ENCODE data around the gene AMZ2.

Gene AMZ2

GRCh38 chr17:68288375-68288774 lies 40.5 kb downstream of the AMZ2 start:
- no peak for DNase-seq (ENCODE audit: low read depth, low spot score)
- H3K27ac ChIP-seq = no peak overlapping the region

GRCh38 chr17:68288804-68289203 lies 41.0 kb downstream of the AMZ2 start:
- DNase-seq (ENCODE audit: low read depth, low spot score) = no peak
- no peak overlapping the region for H3K27ac ChIP-seq

- H3K27ac ChIP-seq = no peak overlapping the region
- DNase-seq (ENCODE audit: low read depth, low spot score) = no peak
Measured at GRCh38 chr17:68289473-68289872, 41.6 kb downstream of the AMZ2 start.

GRCh38 chr17:68289936-68290267 lies 42.1 kb downstream of the AMZ2 start:
- no peak for DNase-seq (ENCODE audit: low read depth, low spot score)
- no peak overlapping the region for H3K27ac ChIP-seq

- DNase-seq (ENCODE audit: low read depth, low spot score) = no peak
- H3K27ac ChIP-seq = no peak overlapping the region
Measured at GRCh38 chr17:68290268-68290954, 42.6 kb downstream of the AMZ2 start.

GRCh38 chr17:68290955-68291835 lies 43.4 kb downstream of the AMZ2 start, which contains the start of the genes ARSG and SLC16A6:
Gene ARSG (plus strand): TSS chr17:68291495. CDS start chr17:68307494, 15,999 bp downstream.
Gene SLC16A6 (minus strand): TSS chr17:68291127. CDS start chr17:68278320, 12,807 bp downstream.
- H3K27ac ChIP-seq = no peak within 1 kb of the TSS
- no peak for DNase-seq (ENCODE audit: low read depth, low spot score)

- no peak for DNase-seq (ENCODE audit: low read depth, low spot score)
- H3K27ac ChIP-seq = no peak overlapping the region
Measured at GRCh38 chr17:68291836-68292688, 44.2 kb downstream of the AMZ2 start.

GRCh38 chr17:68292689-68293040 lies 44.8 kb downstream of the AMZ2 start:
- no peak for DNase-seq (ENCODE audit: low read depth, low spot score)
- H3K27ac ChIP-seq = no peak overlapping the region

- no peak for DNase-seq (ENCODE audit: low read depth, low spot score)
- H3K27ac ChIP-seq = no peak overlapping the region
Measured at GRCh38 chr17:68293490-68294195, 45.8 kb downstream of the AMZ2 start.

- H3K27ac ChIP-seq = no peak overlapping the region
- no peak for DNase-seq (ENCODE audit: low read depth, low spot score)
Measured at GRCh38 chr17:68294196-68294555, 46.3 kb downstream of the AMZ2 start.

- no peak overlapping the region for H3K27ac ChIP-seq
- no peak for DNase-seq (ENCODE audit: low read depth, low spot score)
Measured at GRCh38 chr17:68294617-68295016, 46.8 kb downstream of the AMZ2 start.

- H3K27ac ChIP-seq = no peak overlapping the region
- DNase-seq (ENCODE audit: low read depth, low spot score) = no peak
Measured at GRCh38 chr17:68295086-68295485, 47.2 kb downstream of the AMZ2 start.

GRCh38 chr17:68296217-68297191 lies 48.7 kb downstream of the AMZ2 start:
- no peak overlapping the region for H3K27ac ChIP-seq
- DNase-seq (ENCODE audit: low read depth, low spot score) = no peak

GRCh38 chr17:68297195-68297594 lies 49.4 kb downstream of the AMZ2 start:
- H3K27ac ChIP-seq = no peak overlapping the region
- no peak for DNase-seq (ENCODE audit: low read depth, low spot score)

GRCh38 chr17:68298601-68299000 lies 50.8 kb downstream of the AMZ2 start:
- no peak overlapping the region for H3K27ac ChIP-seq
- DNase-seq (ENCODE audit: low read depth, low spot score) = no peak

GRCh38 chr17:68299817-68300216 lies 52.0 kb downstream of the AMZ2 start:
- H3K27ac ChIP-seq = no peak overlapping the region
- no peak for DNase-seq (ENCODE audit: low read depth, low spot score)

GRCh38 chr17:68301438-68301959 lies 53.7 kb downstream of the AMZ2 start:
- DNase-seq (ENCODE audit: low read depth, low spot score) = no peak
- H3K27ac ChIP-seq = no peak overlapping the region

GRCh38 chr17:68302066-68302564 lies 54.3 kb downstream of the AMZ2 start:
- no peak overlapping the region for H3K27ac ChIP-seq
- no peak for DNase-seq (ENCODE audit: low read depth, low spot score)

- H3K27ac ChIP-seq = no peak overlapping the region
- DNase-seq (ENCODE audit: low read depth, low spot score) = no peak
Measured at GRCh38 chr17:68302666-68303065, 54.8 kb downstream of the AMZ2 start.

All from epithelial cell of prostate (primary cell).